Activated CD8-positive, alpha-beta memory T cell treated with anti-CD3 and anti-CD28 coated beads, Interleukin-2, amount 50 U/mL, for 1 hour (primary cell): ENCODE results near the gene UBE2D4.

Experiments used
- DNase-seq: peaks from one replicate; pipeline ENCODE4 v3.0.0-alpha.2; 2020; ENCODE audit errors: extremely low read depth

The UBE2D4 gene

GRCh38 chr7:43906331-43907010 is 19.8 kb upstream of the UBE2D4 start, which contains the start of gene URGCP:
Gene URGCP (minus strand): TSS chr7:43906596. CDS start chr7:43906575, 21 bp downstream.
- DNase-seq, result no peak

- no peak for DNase-seq
Observed at GRCh38 chr7:43914795-43915194, 11.4 kb upstream of the UBE2D4 start.

GRCh38 chr7:43915907-43916306 is 10.3 kb upstream of the UBE2D4 start:
- no peak for DNase-seq

- no peak for DNase-seq
Observed at GRCh38 chr7:43921423-43921822, 4.8 kb upstream of the UBE2D4 start.

GRCh38 chr7:43922726-43923125 is 3.5 kb upstream of the UBE2D4 start:
- DNase-seq, result no peak

GRCh38 chr7:43926798-43927123 is 525 bp downstream of the UBE2D4 start:
- no peak for DNase-seq

GRCh38 chr7:43927810-43928209 is 1.6 kb downstream of the UBE2D4 start:
- DNase-seq, result no peak

- DNase-seq, result no peak
Observed at GRCh38 chr7:43929529-43930457, 3.6 kb downstream of the UBE2D4 start.

GRCh38 chr7:43931346-43931745 is 5.1 kb downstream of the UBE2D4 start:
- no peak for DNase-seq

GRCh38 chr7:43933902-43934560 is 7.8 kb downstream of the UBE2D4 start:
- no peak for DNase-seq

GRCh38 chr7:43937444-43937843 is 11.2 kb downstream of the UBE2D4 start:
- DNase-seq, result no peak

- DNase-seq, result no peak
Observed at GRCh38 chr7:43938892-43939482, 12.8 kb downstream of the UBE2D4 start.

GRCh38 chr7:43942250-43942649 is 16.0 kb downstream of the UBE2D4 start:
- DNase-seq, result no peak

GRCh38 chr7:43942997-43943396 is 16.8 kb downstream of the UBE2D4 start:
- DNase-seq, result no peak

- no peak for DNase-seq
Observed at GRCh38 chr7:43943417-43944187, 17.4 kb downstream of the UBE2D4 start.

GRCh38 chr7:43944286-43944685 is 18.1 kb downstream of the UBE2D4 start:
- DNase-seq, result no peak

- no peak for DNase-seq
Observed at GRCh38 chr7:43952028-43952427, 25.8 kb downstream of the UBE2D4 start.

GRCh38 chr7:43953071-43953470 is 26.8 kb downstream of the UBE2D4 start:
- no peak for DNase-seq

GRCh38 chr7:43954524-43955228 is 28.4 kb downstream of the UBE2D4 start:
- DNase-seq, result no peak

- DNase-seq, result no peak
Observed at GRCh38 chr7:43956027-43956426, 29.8 kb downstream of the UBE2D4 start.

GRCh38 chr7:43960933-43961332 is 34.7 kb downstream of the UBE2D4 start:
- no peak for DNase-seq
